ENCODE results near the gene NUP210. TPM values are rescaled to one million over a fixed set of nuclear protein-coding genes. Genes with fewer than 3 reads are reported as not detected.

NUP210 gene
- total RNA-seq, 1 donor from 2014 or later = 1.4 TPM

DNA sequence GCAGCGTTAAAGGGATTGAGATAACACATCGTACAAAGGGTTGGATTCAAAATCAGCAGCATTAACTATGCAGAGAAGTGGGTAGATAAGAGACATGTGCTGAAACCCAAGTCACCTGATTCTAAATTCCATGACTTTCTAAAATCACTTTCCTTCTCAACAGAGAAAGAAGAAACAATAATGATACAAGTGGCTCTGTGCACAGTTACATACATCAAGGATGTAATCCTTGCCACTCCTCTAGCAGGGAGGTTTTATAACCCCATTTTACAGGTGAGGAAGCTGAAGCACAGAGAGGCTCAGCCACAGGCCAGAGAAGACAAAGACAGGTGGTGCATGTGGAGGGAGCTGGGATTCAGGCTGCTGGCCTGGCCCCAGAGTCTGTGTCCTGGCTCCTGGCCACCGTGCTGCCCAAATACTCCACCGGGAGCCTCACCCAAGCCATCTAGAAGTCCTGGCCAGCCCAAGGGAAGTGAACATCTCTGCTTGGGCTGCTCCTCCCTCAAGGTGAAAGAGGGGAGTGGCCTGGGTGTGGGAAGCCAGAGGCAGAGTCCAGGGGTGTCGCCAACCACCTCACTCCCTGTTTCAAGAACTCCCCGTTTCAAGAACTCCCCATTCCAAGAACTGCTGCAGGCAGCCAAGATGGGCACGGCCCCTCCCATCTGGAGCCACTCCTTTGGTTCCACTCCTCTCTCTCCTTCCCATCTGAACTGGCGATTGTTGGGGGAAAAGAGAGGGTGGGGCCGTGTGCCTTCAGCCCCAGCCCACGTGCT, 147.1 kb downstream of the NUP210 start:
- Mint-ChIP-seq H3K27me3 (ENCODE audit: unreplicated experiment) (peaks cover 40% of the 10 kb centered on the region), H3K9me3 (ENCODE audit: unreplicated experiment) (no peaks in the 10 kb centered on the region), H3K27ac (ENCODE audit: unreplicated experiment) (no peak overlapping the region), H3K36me3 (ENCODE audit: unreplicated experiment) (no peaks in the 10 kb centered on the region), H3K4me1 (ENCODE audit: unreplicated experiment) (peaks cover 12% of the 10 kb centered on the region), H3K4me3 (ENCODE audit: unreplicated experiment) (no peak overlapping the region)
- TF ChIP-seq, protein P1, sequence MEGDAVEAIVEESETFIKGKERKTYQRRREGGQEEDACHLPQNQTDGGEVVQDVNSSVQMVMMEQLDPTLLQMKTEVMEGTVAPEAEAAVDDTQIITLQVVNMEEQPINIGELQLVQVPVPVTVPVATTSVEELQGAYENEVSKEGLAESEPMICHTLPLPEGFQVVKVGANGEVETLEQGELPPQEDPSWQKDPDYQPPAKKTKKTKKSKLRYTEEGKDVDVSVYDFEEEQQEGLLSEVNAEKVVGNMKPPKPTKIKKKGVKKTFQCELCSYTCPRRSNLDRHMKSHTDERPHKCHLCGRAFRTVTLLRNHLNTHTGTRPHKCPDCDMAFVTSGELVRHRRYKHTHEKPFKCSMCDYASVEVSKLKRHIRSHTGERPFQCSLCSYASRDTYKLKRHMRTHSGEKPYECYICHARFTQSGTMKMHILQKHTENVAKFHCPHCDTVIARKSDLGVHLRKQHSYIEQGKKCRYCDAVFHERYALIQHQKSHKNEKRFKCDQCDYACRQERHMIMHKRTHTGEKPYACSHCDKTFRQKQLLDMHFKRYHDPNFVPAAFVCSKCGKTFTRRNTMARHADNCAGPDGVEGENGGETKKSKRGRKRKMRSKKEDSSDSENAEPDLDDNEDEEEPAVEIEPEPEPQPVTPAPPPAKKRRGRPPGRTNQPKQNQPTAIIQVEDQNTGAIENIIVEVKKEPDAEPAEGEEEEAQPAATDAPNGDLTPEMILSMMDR (IDR thresholded peaks at IDR 0.05) = no peak
- DNase-seq (ENCODE audit: extremely low spot score, unreplicated experiment) = no peak

DNA sequence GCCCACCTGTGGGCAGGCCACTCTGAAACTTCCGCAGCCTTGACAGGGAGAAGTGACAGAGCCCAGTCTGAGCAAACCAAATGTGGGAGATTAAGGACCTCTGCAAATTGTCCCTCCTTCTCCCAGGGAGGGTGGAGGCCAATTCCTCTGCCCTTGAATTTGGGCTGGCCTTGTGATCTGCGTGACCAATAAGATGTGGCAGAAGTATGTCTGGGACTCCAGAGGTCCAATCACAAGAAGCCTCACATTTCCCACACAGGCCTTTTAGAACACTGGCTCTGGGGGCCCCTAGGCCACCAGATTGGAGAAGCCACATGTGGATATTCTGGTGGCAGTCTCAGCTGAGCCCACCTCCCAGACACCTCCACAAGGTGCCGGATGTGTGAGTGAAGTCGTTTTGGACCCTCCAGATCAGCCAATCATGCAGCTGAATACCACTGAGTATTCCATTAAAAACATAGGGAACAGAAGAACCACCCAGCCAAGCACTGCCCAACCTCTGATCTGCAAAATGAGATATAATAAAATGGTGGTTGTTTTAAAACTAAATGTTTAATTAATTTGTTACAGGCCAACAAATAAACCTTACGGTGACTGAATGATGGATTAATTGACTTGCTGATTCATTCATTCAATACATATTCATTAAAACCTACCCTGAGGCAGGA, 150.3 kb downstream of the NUP210 start:
- Mint-ChIP-seq H3K4me3 (ENCODE audit: unreplicated experiment) (no peak overlapping the region), H3K27ac (ENCODE audit: unreplicated experiment) (no peak overlapping the region), H3K27me3 (ENCODE audit: unreplicated experiment) (peaks cover 32% of the 10 kb centered on the region), H3K36me3 (ENCODE audit: unreplicated experiment) (no peaks in the 10 kb centered on the region), H3K4me1 (ENCODE audit: unreplicated experiment) (no peaks in the 10 kb centered on the region), H3K9me3 (ENCODE audit: unreplicated experiment) (no peaks in the 10 kb centered on the region)
- DNase-seq (ENCODE audit: extremely low spot score, unreplicated experiment) = no peak
- TF ChIP-seq, protein P1 (IDR thresholded peaks at IDR 0.05) = no peak

DNA sequence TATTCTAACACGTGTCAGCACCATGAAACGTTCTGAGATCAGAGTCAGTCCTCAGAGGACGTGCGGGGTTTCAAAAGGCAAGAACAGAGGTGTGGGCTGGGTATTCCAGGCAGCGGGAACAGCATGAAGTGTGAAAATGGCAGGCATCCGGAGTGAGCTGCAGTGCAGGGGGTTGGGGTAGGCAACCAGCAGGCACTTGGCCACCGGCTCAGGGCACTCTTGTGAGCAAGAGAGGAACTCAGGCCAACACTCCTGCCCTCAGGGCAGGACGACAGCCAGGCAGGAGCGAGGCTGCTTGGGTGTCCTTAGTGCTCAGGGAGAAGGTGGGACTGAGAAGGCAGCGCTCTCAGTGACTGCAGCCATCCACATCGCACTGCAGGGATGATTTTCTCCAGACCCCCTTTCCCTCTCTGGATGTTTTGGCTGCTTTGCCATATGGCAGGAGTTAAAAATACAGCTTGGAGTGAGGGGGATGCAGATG, 151.1 kb downstream of the NUP210 start:
- H3K4me3 Mint-ChIP-seq (ENCODE audit: unreplicated experiment) = no peak overlapping the region
- no peaks in the 10 kb centered on the region for H3K9me3 Mint-ChIP-seq (ENCODE audit: unreplicated experiment)
- H3K27ac Mint-ChIP-seq (ENCODE audit: unreplicated experiment) = no peak overlapping the region
- H3K36me3 Mint-ChIP-seq (ENCODE audit: unreplicated experiment) = no peaks in the 10 kb centered on the region
- H3K27me3 Mint-ChIP-seq (ENCODE audit: unreplicated experiment) = peaks cover 32% of the 10 kb centered on the region
- TF ChIP-seq, protein P1 (IDR thresholded peaks at IDR 0.05) = no peak
- no peak for DNase-seq (ENCODE audit: extremely low spot score, unreplicated experiment)
- no peaks in the 10 kb centered on the region for H3K4me1 Mint-ChIP-seq (ENCODE audit: unreplicated experiment)

GRCh38 chr3:13268120-13268519, 152.0 kb downstream of the NUP210 start:
- Mint-ChIP-seq H3K4me1 (ENCODE audit: unreplicated experiment) (no peaks in the 10 kb centered on the region), H3K27ac (ENCODE audit: unreplicated experiment) (no peak overlapping the region), H3K4me3 (ENCODE audit: unreplicated experiment) (no peak overlapping the region), H3K27me3 (ENCODE audit: unreplicated experiment) (peaks cover 32% of the 10 kb centered on the region), H3K36me3 (ENCODE audit: unreplicated experiment) (no peaks in the 10 kb centered on the region), H3K9me3 (ENCODE audit: unreplicated experiment) (no peaks in the 10 kb centered on the region)
- no peak for DNase-seq (ENCODE audit: extremely low spot score, unreplicated experiment)
- TF ChIP-seq, protein P1 (IDR thresholded peaks at IDR 0.05) = no peak
